NOMO-1 treated with dmso at 0.1 percent for 144 hours (cell line): ENCODE measurements around the gene CBR1.
"Not testable (repeated sequence)": the region's sequence is repeated elsewhere in the genome, so short reads cannot be mapped to it uniquely, and the experiment has no call there.

Experiments used
- DNase-seq: peaks from one replicate; lab custom pipeline; 2025; ENCODE audit not compliant: unreplicated experiment; lab: John Stamatoyannopoulos, UW

CBR1 gene

GRCh38 chr21:36047139-36047538 is 22.7 kb upstream of the CBR1 start:
- no peak for DNase-seq

GRCh38 chr21:36048357-36048756 is 21.5 kb upstream of the CBR1 start:
- no peak for DNase-seq

- DNase-seq: no peak
These were observed 16.7 kb upstream of the CBR1 start for GRCh38 chr21:36052860-36053714.

GRCh38 chr21:36053715-36054062 is 16.1 kb upstream of the CBR1 start:
- no peak for DNase-seq

- no peak for DNase-seq
These were observed 14.3 kb upstream of the CBR1 start for GRCh38 chr21:36055551-36055950.

GRCh38 chr21:36059823-36060158 is 10.0 kb upstream of the CBR1 start:
- peak; percentile 56 for DNase-seq

- DNase-seq: peak; percentile 96
These were observed 9.5 kb upstream of the CBR1 start, which contains the start of gene SETD4 for GRCh38 chr21:36060159-36060921. SETD4 (minus strand) TSS chr21:36060526; CDS start chr21:36058888, 1,638 bp downstream.

- no peak for DNase-seq
These were observed 8.4 kb upstream of the CBR1 start for GRCh38 chr21:36061445-36061844.

GRCh38 chr21:36063375-36064084 is 6.3 kb upstream of the CBR1 start:
- no peak for DNase-seq

GRCh38 chr21:36064085-36064460 is 5.8 kb upstream of the CBR1 start:
- DNase-seq: no peak

- DNase-seq: peak; percentile 45
These were observed 4.3 kb upstream of the CBR1 start for GRCh38 chr21:36065497-36066036.

GRCh38 chr21:36068748-36069398 is 951 bp upstream of the CBR1 start:
- DNase-seq: no peak

GRCh38 chr21:36070999-36071398 is 1.2 kb downstream of the CBR1 start:
- no peak for DNase-seq

- no peak for DNase-seq
These were observed 2.8 kb downstream of the CBR1 start for GRCh38 chr21:36072453-36073162.

- no peak for DNase-seq
These were observed 3.4 kb downstream of the CBR1 start for GRCh38 chr21:36073181-36073580.

- DNase-seq: not testable (repeated sequence)
These were observed 4.1 kb downstream of the CBR1 start for GRCh38 chr21:36073911-36074310.

- DNase-seq: no peak
These were observed 5.3 kb downstream of the CBR1 start for GRCh38 chr21:36075171-36075570.

GRCh38 chr21:36075953-36076352 is 6.1 kb downstream of the CBR1 start:
- DNase-seq: no peak

GRCh38 chr21:36076878-36077655 is 7.2 kb downstream of the CBR1 start:
- peak; percentile 16 for DNase-seq

GRCh38 chr21:36077758-36078157 is 7.9 kb downstream of the CBR1 start:
- no peak for DNase-seq
